Lung (tissue), 12 donors: ENCODE measurements around the gene DHX9. TPM values are rescaled to one million over a fixed set of nuclear protein-coding genes. Genes with fewer than 3 reads are reported as not detected.

Experiments
- ATAC-seq: fragments of 200-7000 bp; cut with Tn5 transposase; one replicate; pipeline ENCODE4 v1.9.1; 2020; ENCODE audit warnings: moderate number of reproducible peaks; ENCODE audit not compliant: insufficient read depth, low FRiP score
- DNase-seq, 3 donors: peaks; one replicate each; pipeline ENCODE4 v3.0.0-alpha.2; 2013 to 2017
- H3K27ac ChIP-seq, 2 donors: one replicate each; pipeline ENCODE4 v1.5.1; 2013; ENCODE audit warnings: mild to moderate bottlenecking in 2 of 2, moderate library complexity in 2 of 2, control low read depth in 1 of 2, inconsistent platforms in 1 of 2, low read depth in 1 of 2, low read length in 1 of 2
- H3K27me3 ChIP-seq, 3 donors: one replicate each; pipeline ENCODE4 v1.5.1; 2013; ENCODE audit warnings: low read length in 2 of 3; ENCODE audit not compliant: control insufficient read depth in 3 of 3, insufficient read depth in 3 of 3
- H3K36me3 ChIP-seq, 4 donors: one replicate each; pipeline ENCODE4 v1.5.1; 2013; ENCODE audit warnings: low read length in 4 of 4, mild to moderate bottlenecking in 1 of 4, moderate library complexity in 1 of 4; ENCODE audit not compliant: control insufficient read depth in 4 of 4, insufficient read depth in 4 of 4
- H3K4me1 ChIP-seq, 5 donors: one replicate each; pipeline ENCODE4 v1.5.1; 2013; ENCODE audit warnings: low read length in 5 of 5, mild to moderate bottlenecking in 2 of 5, moderate library complexity in 1 of 5; ENCODE audit not compliant: control insufficient read depth in 5 of 5, insufficient read depth in 5 of 5
- H3K4me3 ChIP-seq: one replicate; pipeline ENCODE4 v1.5.1; 2013; ENCODE audit warnings: mild to moderate bottlenecking, control low read depth, moderate library complexity
- H3K9ac ChIP-seq, 2 donors: one replicate each; pipeline ENCODE4 v1.5.1; 2013; ENCODE audit warnings: low read length in 2 of 2, control low read depth in 1 of 2; ENCODE audit not compliant: insufficient read depth in 1 of 2
- H3K9me3 ChIP-seq, 4 donors: one replicate each; pipeline ENCODE4 v1.5.1; 2013; ENCODE audit warnings: low read length in 3 of 4, mild to moderate bottlenecking in 1 of 4, moderate library complexity in 1 of 4; ENCODE audit not compliant: control insufficient read depth in 4 of 4, insufficient read depth in 3 of 4
- WGBS, 2 donors: extraction: QIAGEN DNeasy Blood & Tissue Kit; methylation state at CpG; one replicate each; pipeline ENCODE4 v1.1.7; 2013; 5-methylcytosine and 5-hydroxymethylcytosine counted together
- polyA plus RNA-seq, 2 donors: library from polyadenylated mRNA; stranded (reverse); fragments of 200-250 nt; gene quantifications; one replicate each; pipeline ENCODE4 v1.2.1, GENCODE V29; 2013
- total RNA-seq, 2 donors: library from RNA; depleted of rRNA in 1 of 2; stranded (reverse); fragments of >200 nt in 1 of 2; gene quantifications; one replicate each; pipeline ENCODE4 v1.2.1, GENCODE V29; 2014 to 2021
- TF ChIP-seq, protein P1 (sequence below): IDR thresholded peaks from 2 replicates; pipeline ENCODE4 v1.5.1; 2012; ENCODE audit warnings: mild to moderate bottlenecking; ENCODE audit errors: control extremely low read depth, extremely low read depth
- donor health status: control.
- donor health status: control.
- donor health status: Bipolar disorder and iron deficiency.
- donor health status: healthy.
- donor health status: DM: yes; HTN: yes; CAD: no.

Gene DHX9
- total and polyA plus RNA-seq, 4 donors, result 55.5 to 157 (median 114) TPM

DNA sequence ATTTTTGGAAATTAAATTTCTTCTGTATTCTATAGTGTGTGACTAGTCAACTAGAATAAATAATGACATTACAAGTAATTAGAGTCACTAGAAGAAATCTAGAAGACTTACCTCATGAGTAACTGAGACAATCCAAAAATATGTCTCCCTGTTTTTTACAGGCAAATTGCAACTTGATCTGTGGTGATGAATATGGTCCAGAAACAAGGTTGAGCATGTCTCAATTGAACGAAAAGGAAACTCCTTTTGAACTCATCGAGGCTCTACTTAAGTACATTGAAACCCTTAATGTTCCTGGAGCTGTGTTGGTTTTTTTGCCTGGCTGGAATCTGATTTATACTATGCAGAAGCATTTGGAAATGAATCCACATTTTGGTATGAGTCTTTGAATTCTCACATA, 36.7 kb downstream of the DHX9 start:
- no peak for ATAC-seq
- TF ChIP-seq, protein P1, sequence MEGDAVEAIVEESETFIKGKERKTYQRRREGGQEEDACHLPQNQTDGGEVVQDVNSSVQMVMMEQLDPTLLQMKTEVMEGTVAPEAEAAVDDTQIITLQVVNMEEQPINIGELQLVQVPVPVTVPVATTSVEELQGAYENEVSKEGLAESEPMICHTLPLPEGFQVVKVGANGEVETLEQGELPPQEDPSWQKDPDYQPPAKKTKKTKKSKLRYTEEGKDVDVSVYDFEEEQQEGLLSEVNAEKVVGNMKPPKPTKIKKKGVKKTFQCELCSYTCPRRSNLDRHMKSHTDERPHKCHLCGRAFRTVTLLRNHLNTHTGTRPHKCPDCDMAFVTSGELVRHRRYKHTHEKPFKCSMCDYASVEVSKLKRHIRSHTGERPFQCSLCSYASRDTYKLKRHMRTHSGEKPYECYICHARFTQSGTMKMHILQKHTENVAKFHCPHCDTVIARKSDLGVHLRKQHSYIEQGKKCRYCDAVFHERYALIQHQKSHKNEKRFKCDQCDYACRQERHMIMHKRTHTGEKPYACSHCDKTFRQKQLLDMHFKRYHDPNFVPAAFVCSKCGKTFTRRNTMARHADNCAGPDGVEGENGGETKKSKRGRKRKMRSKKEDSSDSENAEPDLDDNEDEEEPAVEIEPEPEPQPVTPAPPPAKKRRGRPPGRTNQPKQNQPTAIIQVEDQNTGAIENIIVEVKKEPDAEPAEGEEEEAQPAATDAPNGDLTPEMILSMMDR, result no peak
- no peaks in the 10 kb centered on the region for H3K27me3 ChIP-seq
- no peaks in the 10 kb centered on the region for H3K4me1 ChIP-seq
- DNase-seq, result no peak
- no peak overlapping the region for H3K9ac ChIP-seq
- H3K9me3 ChIP-seq, result no peaks in the 10 kb centered on the region
- 83 to 92% methylated on average over 2 of the region's 2 CpGs for WGBS, 2 donors
- no peak overlapping the region for H3K27ac ChIP-seq
- no peak overlapping the region for H3K4me3 ChIP-seq
- H3K36me3 ChIP-seq, result peaks cover 35 to 84% (median 67%) of the 10 kb centered on the region in 4 donors

DNA sequence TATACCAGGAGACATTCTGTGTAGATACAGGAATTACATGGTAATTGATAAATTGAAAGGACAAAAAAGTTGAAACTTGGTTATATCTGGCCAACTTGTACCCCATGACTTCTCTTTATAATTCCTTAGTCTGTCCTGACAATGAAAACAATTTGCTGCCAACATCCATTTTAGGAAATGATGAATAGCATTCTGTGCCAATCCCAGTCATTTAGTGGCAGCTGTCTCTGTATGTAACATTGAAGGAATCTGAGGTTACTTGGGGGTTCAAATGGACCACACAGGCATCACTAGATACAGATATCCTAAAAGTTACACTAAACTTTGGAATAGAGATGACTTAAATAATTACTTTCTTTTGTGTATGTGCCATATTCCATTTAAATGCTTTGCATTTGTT, 38.2 kb downstream of the DHX9 start:
- Histone ChIP-seq H3K4me1 (no peaks in the 10 kb centered on the region), H3K36me3 (peaks cover 36 to 81% (median 70%) of the 10 kb centered on the region in 4 donors), H3K4me3 (no peak overlapping the region), H3K27ac (no peak overlapping the region), H3K9ac (no peak overlapping the region), H3K9me3 (no peaks in the 10 kb centered on the region), H3K27me3 (no peaks in the 10 kb centered on the region)
- ATAC-seq, result no peak
- no peak for DNase-seq
- TF ChIP-seq, protein P1, result no peak

DNA sequence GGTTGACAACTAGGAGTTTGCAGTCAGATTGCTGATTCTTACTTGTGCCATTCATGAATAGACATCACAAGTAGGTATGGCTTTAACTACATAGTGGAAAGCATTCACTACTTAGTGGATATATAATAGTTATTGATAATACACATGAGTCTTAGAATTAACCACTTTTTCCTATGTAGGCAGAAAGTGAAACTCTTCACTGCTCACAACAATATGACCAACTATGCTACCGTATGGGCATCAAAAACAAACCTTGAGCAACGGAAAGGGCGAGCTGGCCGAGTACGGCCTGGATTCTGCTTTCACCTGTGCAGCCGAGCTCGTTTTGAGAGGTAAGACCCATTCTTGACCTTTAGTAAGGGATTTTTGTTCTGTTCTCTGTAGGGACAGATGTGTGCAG, 38.7 kb downstream of the DHX9 start:
- Histone ChIP-seq H3K4me1 (no peaks in the 10 kb centered on the region), H3K4me3 (no peak overlapping the region), H3K27ac (no peak overlapping the region), H3K36me3 (peaks cover 35 to 79% (median 71%) of the 10 kb centered on the region in 4 donors), H3K9ac (no peak overlapping the region), H3K9me3 (no peaks in the 10 kb centered on the region), H3K27me3 (no peaks in the 10 kb centered on the region)
- 92 to 95% methylated on average over 7 of the region's 7 CpGs for WGBS, 2 donors
- ATAC-seq (no peak), DNase-seq (no peak)
- TF ChIP-seq, protein P1, result no peak

DNA sequence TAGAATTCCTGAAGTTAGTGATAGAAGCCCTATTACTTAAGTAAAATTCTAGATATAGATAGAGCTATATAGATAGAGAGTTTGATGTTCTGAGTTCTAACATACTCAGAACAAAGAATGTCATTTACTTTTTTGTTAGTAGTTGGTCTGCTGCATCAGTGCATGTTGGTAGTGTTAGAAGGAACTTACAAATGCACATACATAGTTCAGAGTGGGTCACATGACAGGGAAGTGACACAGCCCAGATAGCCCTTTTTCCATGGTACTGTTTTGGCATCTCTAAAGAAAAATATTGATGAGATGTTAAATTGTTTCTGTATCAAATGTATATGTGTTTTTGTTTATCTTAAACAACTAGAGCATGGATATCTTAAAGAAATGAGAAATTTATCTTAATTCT, 45.7 kb downstream of the DHX9 start:
- Histone ChIP-seq H3K9me3 (no peaks in the 10 kb centered on the region), H3K4me3 (no peak overlapping the region), H3K27me3 (no peaks in the 10 kb centered on the region), H3K27ac (no peak overlapping the region), H3K36me3 (peaks cover 27 to 62% (median 53%) of the 10 kb centered on the region in 4 donors), H3K9ac (no peak overlapping the region), H3K4me1 (no peaks in the 10 kb centered on the region)
- DNase-seq (no peak), ATAC-seq (no peak)
- TF ChIP-seq, protein P1, result no peak
